Islet of Langerhans (tissue), 1 donor: ENCODE data around the gene ST8SIA6.
"Not testable (repeated sequence)": the region's sequence is repeated elsewhere in the genome, so short reads cannot be mapped to it uniquely, and the experiment has no call there.

Source experiments
- FAIRE-seq: peaks from one replicate; lab custom pipeline; 2011; peaks lifted over from hg19 to GRCh38; lab: Jason Lieb, UNC

ST8SIA6 gene

DNA sequence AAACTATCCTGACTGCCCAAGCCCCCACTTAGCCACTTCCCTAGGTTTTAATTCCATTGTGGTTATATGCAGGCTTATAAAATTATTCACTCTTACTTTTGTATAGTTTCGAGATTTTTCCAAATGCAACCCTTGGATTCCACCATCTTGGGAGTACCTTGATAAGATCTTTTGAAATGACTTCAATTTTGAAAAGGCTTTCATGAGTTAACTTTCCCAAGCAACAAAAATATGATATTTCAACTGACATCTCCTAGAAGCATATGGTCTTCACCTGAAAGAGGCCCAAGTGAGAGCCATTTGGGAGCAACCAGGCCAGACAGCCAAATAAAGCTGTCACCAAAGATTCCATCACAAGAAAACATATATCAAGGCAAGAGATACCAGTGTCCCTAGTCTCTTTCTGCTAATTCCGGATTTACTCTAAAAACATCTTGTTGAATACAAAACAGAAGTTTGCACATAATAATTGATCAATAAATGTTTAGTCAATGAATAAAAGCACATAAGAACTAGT is 1.7 kb upstream of the ST8SIA6 start:
- FAIRE-seq = no peak

DNA sequence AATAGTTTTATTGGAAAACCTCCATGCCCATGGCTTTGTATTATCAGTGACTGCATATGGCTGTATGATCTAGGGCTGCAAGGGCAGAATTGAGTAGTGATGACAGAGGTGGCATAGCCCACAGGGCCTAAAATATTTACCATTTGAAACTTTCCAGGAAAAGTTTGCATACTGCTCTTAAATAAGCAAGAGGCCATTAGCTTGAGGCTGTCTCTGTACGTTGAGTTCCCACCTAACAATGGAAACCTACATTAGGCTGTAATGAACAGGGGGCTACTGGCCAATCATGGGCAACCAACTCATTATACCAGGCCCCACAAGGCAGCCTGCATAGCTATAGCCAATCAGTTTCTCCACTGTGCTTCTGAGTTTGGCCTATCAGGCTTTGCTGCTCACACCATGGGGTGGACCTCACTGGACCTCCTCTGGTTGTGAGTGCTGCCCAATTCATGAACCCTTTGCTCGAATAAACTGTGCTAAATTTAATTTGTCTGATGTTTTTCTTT is 673 bp upstream of the ST8SIA6 start:
- FAIRE-seq = no peak

DNA sequence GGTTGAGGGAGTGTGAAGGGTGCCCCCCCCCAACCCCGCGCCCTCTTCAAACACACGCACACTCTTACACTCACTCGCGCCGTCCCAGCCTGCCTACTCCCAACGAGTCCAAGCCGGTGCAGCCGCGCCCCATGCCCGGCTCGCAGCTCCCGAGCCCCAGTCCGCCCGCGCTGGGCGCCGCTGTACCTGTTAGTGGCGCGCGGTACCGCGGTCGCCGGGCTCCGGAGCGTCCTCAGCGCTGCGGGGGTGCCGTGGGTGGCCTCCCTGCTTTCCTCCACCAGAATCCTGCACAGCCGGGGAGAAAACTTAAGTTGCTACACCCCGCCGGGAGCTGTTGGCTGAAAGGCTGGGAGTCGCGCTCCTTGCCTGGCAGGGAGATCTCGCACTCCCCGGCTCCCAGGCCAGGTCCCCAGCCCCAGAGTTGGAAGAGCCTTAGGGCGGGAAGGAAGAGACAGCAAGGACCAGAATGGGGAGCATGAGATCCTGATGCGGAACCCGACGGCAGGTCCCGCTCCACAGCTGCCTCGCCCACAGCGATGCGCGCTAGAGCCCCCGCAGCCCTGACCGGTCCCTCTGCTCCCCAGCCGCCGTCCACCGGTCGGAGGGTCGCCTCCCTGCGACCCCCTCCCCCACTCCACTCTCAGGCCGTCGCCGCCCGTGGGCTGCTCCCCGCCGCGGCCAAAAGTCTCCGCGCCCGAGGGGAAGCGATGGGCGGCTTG is 863 bp downstream of the ST8SIA6 start:
- FAIRE-seq = no peak

DNA sequence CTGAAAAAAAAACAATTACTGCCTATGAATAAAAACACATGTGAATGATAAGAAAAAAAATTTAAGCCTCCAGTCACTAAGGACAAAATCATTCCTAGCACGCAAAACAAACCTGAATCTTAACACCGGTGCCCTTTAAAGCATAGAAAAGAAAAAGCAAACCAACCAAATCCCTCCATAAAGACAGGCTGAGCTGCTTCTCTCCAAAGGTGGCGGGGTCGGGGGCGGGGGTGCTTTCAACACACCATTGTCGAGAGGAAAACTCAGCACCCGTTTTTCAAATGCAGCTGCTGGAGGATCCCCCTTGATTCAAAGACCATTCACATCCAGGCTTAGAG is 1.4 kb downstream of the ST8SIA6 start:
- FAIRE-seq = no peak

DNA sequence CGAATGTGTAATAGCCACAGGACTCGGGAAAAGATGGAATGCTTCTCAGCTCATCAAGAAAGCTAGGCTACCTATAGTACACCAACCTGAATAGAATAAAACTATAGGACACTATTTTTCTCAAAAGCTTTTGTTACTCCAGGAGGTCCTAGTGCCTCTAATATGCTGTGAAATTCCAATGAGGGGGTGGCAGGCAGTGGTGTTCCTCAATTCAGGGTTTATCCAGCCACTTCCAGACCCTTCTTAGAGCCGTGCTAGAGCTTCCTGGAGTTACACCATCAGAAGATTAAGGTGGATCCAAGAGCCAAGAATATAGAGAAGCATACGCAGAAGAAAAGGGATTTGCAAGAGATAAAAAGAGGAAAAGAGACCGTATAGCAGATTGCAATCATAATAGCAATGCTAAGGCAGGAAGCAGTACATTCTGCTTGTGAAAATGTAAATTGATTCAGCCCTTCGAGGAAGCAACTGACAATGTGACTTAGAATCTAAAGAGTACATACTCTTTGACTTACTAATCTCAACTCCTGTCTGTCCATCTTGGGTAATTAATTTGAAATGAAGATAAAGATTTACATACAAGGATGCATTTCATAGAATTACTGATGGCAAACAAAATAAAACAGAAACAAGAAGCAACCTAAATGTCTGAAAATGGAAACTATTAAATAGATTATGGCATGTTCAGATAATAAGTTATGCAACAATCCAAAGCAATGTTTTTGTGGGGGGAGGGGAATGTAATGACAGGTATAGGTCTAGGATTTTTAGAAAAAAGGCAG is 2.1 kb downstream of the ST8SIA6 start:
- no peak for FAIRE-seq

DNA sequence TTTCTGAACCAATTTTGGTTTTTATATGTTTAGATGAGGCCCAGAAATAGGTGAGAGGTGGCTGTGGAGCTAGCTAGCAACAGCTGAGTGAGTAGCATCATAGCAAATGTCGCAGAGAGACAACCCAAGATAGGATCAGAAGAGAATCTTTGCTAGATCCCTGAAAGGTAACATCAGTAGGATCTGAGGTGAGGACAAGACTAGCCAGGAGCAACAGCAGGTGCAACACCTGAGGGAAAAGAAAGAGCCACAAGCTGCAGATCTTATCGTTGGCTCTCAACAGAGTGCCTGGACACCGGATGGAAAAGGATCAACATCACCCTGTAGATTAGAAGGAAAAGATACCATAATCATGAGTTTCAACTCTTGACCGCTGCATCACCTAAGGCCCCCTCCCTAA is 4.4 kb downstream of the ST8SIA6 start:
- FAIRE-seq = no peak

DNA sequence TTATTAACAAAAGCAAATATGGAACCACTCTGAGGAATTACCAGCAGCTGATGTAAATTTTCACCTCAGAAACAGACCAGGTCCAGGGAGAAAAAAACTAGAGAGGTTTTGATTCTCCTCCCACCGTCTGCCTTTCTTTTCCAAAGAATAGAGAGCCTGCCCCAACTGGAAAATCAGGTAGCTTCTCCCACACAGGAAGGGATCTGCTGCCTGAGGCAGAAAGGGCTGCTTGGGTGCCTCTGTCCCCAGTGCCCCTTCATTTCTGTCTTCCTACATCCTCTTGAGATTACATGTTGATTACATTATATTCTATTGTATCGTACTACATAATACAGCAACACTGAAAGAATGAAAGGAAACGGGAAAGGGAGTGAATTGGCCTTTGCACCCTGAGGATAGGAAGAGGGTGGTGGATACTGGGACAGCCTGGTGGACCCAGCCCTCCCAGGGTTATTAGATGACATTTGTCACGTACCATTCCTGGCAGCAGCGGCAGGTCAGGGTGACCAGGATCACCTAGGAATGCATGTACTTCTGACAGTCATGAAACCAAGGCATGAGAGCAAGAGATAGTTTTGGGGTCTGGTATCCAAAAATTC is 8.9 kb downstream of the ST8SIA6 start:
- no peak for FAIRE-seq

DNA sequence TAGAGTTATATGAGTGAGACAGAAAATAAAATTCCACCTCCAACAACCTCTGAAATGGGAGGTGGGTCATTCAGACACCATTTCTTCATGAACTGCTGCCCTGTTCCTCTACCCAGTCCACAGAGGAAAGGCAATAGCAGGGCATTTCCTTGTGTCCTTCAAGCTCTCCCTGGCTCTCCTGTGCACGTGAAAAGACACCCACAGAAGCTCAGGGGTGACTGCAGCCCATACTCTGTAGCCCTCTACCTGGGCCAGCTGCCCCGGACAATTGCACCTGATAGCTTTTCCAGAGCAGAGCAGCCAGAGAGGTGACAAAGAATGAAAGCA is 10.0 kb downstream of the ST8SIA6 start:
- no peak for FAIRE-seq

DNA sequence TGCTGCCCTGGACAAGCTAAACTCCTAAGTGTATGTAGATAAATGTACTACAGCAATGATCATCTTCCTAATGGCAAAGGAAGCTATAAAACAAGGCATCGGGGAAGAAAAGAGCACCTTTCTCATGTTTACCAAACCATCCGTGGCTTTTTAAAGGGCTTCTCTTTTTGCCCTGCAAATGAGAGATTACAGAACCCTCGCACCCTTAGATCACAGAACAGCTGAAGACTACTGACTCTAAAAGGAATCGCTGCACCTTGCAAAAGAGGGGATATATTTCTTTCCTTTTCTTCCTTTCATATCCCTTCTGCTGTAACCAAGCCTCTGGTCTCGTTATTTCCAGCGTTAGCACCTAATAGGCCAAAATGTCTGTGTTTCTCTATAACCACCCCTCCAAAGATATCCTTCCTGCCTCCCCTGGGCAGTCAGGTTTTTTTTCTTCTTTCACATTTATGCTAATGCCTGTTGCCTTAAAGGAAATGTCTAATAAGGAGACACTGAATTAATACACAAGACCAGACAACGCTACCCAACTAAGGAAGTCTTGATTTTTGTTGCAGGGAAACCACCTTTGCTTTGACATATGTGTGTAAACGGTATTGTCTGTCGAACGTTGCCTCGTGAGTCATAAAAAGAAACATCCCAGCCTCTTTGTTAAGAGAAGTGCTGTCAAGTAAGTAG is 10.5 kb downstream of the ST8SIA6 start:
- no peak for FAIRE-seq

DNA sequence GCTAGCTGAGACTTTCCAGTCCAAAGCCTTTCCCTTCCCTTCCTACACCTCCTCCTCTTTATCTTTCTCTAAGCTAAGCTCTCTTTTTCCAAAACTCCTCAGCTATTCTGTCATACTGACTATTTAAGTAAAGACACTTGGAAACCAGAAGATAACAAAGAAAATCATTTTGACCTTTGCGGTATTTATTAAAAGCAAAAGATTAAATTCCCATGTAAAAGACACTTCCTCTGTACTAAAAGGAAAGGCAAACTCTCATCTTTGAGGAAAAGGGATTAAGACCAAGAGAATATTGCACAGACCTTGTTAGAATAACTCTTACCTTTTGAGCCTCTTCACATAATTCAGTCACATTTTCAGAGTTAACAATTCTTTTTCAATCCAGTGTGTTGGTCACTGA is 15.8 kb downstream of the ST8SIA6 start:
- FAIRE-seq = no peak

DNA sequence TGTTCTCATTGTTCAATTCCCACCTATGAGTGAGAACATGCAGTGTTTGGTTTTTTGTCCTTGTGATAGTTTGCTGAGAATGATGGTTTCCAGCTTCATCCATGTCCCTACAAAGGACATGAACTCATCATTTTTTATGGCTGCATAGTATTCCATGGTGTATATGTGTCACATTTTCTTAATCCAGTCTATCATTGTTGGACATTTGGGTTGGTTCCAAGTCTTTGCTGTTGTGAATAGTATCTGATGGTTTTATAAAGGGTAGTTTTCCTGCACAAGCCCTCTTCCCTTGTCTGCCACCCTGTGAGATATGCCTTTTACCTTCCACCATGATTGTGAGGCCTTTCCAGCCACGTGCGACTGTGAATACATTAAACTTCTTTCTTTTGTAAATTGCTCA is 17.8 kb downstream of the ST8SIA6 start:
- FAIRE-seq = not testable (repeated sequence)

DNA sequence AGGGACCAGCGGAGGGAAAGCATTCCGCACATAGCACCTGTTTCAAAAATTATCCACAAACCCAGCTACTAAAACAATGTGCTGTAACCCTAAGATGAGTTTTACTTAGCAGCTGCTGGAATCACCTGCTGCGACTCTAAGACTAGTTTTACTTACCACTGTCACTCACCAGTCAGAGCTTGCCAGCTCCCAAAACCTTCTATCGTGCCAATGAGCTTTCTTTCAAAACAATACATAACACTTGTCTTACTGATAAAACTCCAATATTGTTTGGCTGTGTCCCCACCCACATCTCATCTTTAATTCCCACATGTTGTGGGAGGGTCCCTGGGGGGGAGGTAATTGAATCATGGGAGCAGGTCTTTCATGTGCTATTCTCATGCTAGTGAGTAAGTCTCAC is 18.4 kb downstream of the ST8SIA6 start:
- FAIRE-seq = no peak

DNA sequence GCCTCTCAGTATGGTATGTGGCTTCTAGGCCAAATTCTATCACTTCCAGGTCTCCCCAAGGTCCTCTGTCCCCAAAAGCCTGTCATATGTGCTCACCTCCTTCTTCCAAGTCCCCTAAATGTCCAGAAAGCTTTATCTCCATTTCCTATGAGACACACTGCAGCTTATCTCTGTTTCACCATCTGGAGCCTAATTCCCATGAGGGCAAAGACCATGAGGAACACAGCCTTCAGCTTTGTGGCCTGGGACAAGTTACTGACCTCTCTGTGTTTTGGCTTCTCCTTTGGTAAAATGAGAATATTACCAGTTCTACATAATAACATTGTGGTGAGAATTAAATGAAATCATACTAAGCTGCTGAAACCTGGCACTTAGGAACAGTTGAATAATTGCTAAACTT is 19.2 kb downstream of the ST8SIA6 start:
- FAIRE-seq = no peak

DNA sequence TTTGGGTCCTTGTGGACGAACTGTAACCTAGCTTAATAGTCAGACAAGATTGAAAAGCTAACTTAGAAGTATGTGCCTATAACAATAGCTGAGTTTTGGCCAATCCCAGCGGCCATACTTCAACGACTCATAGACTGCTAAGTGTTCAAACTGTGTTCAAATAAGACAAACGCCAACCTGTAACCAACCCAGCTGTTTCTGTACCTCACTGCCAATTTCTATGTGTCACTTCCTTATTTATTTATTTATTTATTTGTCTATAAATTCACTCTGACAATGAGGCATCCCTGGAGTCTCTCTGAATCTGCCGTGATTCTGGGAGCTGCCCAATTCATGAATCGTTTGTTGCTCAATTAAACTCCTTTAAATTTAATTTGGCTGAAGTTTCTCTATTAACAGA is 21.7 kb downstream of the ST8SIA6 start:
- no peak for FAIRE-seq

DNA sequence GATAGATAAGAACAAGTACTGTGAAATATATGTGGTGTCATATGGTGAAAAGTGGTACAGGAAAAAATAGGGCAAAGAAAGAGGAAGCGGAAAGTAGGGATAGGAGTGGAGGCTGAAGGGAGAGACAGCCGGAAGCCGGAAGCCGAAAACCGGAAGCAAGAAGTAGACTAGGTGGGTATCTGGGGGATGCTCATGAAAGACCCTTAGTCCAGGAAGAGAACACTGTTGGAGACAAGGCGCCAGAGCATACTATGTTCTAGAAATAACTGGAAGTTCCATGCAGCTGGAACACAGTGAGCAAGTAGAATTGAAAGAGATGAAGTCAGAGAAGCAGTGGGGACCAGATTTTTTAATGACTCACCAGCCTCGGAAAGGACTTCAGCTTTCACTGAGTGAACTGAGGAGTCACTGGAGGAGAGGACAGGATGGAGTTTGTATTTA is 22.5 kb downstream of the ST8SIA6 start:
- no peak for FAIRE-seq

DNA sequence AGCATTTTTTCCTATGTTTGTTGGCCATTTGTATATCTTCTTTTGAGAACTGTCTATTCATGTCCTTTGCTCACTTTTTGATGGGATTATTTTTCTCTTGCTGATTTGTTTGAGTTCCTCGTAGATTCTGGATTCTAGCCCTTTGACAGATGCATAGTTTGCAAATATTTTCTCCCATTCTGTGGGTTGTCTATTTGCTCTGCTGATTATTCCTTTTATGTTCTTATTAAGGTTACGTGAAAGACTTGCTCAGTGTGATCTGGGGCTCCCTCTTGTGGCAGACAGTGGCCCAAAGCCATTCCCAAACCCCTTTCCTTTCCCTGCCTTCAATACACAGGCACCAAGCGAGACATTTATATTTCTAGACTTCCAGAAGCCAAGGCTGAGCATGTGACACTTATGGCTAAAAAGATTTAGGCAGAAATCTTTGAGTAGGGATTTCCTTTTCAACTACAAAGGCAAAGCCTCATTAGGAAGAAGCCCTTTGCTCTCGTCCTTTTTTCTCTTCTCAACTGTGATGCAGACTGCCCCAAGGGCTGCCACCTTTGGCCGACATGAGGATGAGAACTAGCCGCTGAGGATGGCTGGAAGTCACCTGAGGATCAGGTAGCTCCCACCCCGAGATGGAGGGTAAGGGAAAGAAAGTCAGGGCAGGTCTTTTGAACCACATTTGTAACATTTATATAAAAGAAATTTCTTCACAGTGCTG is 23.6 kb downstream of the ST8SIA6 start:
- FAIRE-seq = peak; percentile 96

DNA sequence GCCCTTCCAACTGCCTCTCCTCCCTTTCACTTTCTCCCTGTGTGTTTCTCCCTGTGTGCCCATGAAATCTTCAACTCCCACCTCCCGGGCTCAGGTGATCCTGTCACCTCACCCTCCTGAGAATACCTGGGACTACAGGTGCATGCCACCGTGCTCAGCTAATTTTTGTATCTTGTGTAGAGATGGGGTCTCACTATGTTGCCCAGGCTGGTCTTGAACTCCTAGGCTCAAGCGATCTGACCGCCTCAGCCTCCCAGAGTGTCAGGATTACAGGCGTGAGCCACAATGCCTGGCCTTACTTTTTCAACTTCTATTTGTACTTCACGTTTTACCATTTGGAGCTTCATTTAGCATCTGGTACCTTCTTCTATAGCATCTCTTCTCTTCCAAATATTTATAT is 24.9 kb downstream of the ST8SIA6 start:
- no peak for FAIRE-seq

DNA sequence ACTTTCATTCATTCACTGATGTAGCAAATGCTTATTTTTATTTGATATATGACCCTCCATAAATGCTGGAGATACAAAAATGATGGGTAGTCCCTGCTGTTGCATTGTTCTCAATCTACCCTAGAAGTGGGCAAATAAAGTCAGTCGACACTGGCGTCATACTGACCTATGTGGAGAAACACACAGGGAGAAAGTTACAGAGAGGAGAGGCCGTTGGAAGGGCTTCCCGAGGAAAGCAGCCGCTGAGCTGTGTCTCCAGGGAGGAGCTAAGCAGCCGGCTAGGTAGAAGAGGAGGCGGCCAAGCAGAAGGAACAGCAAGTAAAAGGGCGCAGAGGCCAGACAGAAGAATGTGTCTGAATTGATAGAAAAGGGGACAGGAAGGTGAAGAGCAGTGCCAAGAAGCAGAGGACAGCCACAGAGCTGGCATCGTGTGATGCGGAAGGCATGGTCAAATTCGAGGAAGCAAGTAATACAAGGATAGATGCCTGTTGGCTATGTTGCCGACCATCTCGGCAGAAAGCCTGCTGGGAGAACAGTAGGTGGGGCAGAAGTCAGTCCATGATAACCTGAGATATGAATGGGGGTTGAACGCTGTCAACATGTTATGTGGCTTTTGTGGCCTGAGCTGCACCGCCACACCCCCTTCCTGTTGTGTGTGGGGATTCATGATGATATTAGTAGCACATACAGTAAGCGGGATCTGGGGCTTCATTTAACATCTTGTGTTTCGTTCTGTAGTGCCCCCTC is 25.9 kb downstream of the ST8SIA6 start:
- FAIRE-seq = no peak

DNA sequence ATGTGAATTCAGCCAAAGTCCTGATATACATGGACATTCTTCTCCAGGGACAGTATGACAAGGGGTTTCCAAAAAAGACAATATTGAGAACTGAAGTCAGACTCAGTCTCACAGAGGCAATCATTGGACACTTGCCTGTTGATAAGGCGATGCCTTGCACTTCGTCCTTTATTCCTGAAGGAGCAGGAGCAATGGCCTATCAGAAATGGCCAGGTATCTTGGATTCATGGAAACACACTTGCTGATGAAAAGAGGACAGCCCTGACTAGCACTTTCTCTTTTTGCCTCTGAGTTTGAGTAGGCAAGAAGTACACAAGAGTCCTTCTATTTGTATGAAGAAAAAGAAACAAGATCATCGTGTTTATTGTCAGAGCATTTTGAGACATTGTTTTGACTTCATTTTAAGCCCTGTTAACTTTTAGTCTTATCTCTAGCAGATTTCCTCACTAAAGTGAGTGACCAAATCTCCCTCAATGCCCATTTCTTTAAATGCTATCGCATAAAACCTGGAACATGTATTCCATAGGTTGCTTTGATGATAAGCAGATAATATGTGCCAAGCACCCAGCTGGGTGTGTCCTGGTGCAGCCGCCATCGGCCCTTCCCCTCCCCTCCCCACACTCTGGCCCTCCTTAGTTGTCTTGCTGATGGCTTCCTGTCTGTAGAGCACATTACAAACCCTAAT is 26.6 kb downstream of the ST8SIA6 start:
- no peak for FAIRE-seq

DNA sequence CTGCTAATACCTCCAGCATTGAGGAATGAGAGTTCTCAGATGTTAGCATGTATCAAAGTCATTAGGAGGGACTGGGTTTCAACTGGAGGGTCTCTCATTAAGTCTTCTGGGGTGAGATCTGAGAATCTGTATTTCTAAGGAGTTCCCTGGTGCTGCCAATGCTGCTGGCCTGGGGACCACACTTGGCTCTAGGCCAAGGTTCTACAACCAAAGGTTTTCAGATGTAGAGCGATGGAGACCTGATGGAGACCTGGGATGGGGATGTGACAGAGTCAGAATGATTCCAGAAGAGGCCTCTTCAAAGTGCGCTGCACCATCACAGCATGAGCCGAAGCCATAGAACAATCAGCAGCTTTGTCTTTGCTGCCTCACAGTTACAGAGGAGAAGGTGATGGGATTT is 27.2 kb downstream of the ST8SIA6 start:
- FAIRE-seq = no peak

DNA sequence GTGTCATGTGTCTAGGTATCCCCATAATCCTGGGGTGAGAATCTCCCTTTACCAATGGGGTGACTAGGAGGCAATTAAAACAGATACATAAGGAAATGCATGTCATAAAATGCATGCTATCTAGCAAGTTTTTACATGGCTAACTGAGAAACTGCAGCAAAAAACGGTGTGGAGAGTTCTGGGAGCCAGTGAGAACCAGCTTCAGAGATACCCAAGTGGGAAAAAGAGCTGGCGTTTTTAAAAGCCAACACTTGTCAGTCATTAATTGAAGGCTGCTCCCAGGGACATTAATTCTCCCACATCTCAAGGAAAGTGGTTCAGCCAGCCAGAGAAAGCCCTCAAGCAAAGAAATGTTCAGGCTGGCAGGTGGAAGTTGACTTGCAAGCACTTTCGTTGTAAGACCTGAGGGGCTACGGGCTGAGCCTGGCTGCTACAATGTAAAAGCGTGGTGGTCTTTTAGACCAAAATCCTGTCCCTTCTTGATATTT is 28.1 kb downstream of the ST8SIA6 start:
- FAIRE-seq = no peak
